Mesenchymal stem cell (in vitro differentiated cells and primary cell): Measurements from ENCODE around the gene NAB2.

Experiments used
- DNase-seq: peaks from one replicate; pipeline ENCODE4 v3.0.0-alpha.2; 2013
- H2AFZ ChIP-seq: one replicate; pipeline ENCODE4 v1.6.1; 2013; ENCODE audit warnings: low read depth, mild to moderate bottlenecking, control low read depth, inconsistent platforms, low read length, moderate library complexity
- H2AK5ac ChIP-seq: 2 replicates; pipeline ENCODE4 v1.6.1; 2013; ENCODE audit warnings: low read length, moderate library complexity, mild to moderate bottlenecking, inconsistent platforms; ENCODE audit not compliant: severe bottlenecking
- H2BK120ac ChIP-seq: one replicate; pipeline ENCODE4 v1.6.1; 2013; ENCODE audit warnings: low read depth, mild to moderate bottlenecking, inconsistent platforms, low read length, moderate library complexity
- H2BK12ac ChIP-seq, 2 experiments: one replicate each; pipeline ENCODE4 v1.6.1; 2013; ENCODE audit warnings: inconsistent platforms in 2 of 2, low read length in 2 of 2, mild to moderate bottlenecking in 2 of 2, moderate library complexity in 2 of 2, control low read depth in 1 of 2
- H2BK15ac ChIP-seq: one replicate; pipeline ENCODE4 v1.6.1; 2013; ENCODE audit warnings: mild to moderate bottlenecking, low read depth, inconsistent platforms; ENCODE audit not compliant: poor library complexity, severe bottlenecking
- H2BK5ac ChIP-seq: 2 replicates; pipeline ENCODE4 v1.6.1; 2013; ENCODE audit warnings: low read depth, mild to moderate bottlenecking, low read length, control low read depth, inconsistent platforms; ENCODE audit not compliant: poor library complexity, severe bottlenecking
- H3K14ac ChIP-seq, 2 experiments: one replicate each; pipeline ENCODE4 v1.6.1; 2013; ENCODE audit warnings: inconsistent platforms in 2 of 2, low read length in 2 of 2, control low read depth in 1 of 2, mild to moderate bottlenecking in 1 of 2, moderate library complexity in 1 of 2
- H3K18ac ChIP-seq, 2 experiments: one replicate each; pipeline ENCODE4 v1.6.1; 2013; ENCODE audit warnings: inconsistent platforms in 2 of 2, low read length in 2 of 2, control low read depth in 1 of 2, low read depth in 1 of 2, mild to moderate bottlenecking in 1 of 2
- H3K23ac ChIP-seq, 2 experiments: one replicate each; pipeline ENCODE4 v1.6.1; 2013; ENCODE audit warnings: inconsistent platforms in 2 of 2, low read length in 2 of 2, mild to moderate bottlenecking in 2 of 2, moderate library complexity in 2 of 2, control low read depth in 1 of 2
- H3K27ac ChIP-seq: 2 replicates; pipeline ENCODE4 v1.5.1; 2013; ENCODE audit warnings: mild to moderate bottlenecking, moderate library complexity, low read length, control low read depth, inconsistent platforms; ENCODE audit not compliant: poor library complexity, severe bottlenecking
- H3K27me3 ChIP-seq, 2 experiments: 2 replicates each; pipeline versions ENCODE4 v1.6.1 to v1.7.0; 2013; ENCODE audit warnings: low read length in 2 of 2, mild to moderate bottlenecking in 2 of 2, moderate library complexity in 2 of 2, control low read depth in 1 of 2, inconsistent platforms in 1 of 2; ENCODE audit not compliant: control insufficient read depth in 1 of 2, insufficient read depth in 1 of 2
- H3K36me3 ChIP-seq, 2 experiments: 2 replicates each; pipeline versions ENCODE4 v1.6.1 to v1.7.0; 2013; ENCODE audit warnings: low read length in 2 of 2, control low read depth in 1 of 2, inconsistent platforms in 1 of 2, low read depth in 1 of 2, mild to moderate bottlenecking in 1 of 2; ENCODE audit not compliant: insufficient read depth in 2 of 2, control insufficient read depth in 1 of 2
- H3K4ac ChIP-seq, 2 experiments: one replicate each; pipeline ENCODE4 v1.6.1; 2013; ENCODE audit warnings: inconsistent platforms in 2 of 2, low read length in 2 of 2, mild to moderate bottlenecking in 2 of 2, moderate library complexity in 2 of 2, control low read depth in 1 of 2, low read depth in 1 of 2
- H3K4me1 ChIP-seq: 2 replicates; pipeline ENCODE4 v1.6.1; 2013; ENCODE audit warnings: low read depth, low read length, control low read depth; ENCODE audit not compliant: control insufficient read depth, insufficient read depth
- H3K4me2 ChIP-seq: 2 replicates; pipeline ENCODE4 v1.6.1; 2013; ENCODE audit warnings: low read length, mild to moderate bottlenecking, inconsistent platforms; ENCODE audit not compliant: poor library complexity, severe bottlenecking
- H3K4me3 ChIP-seq, 2 experiments: 2 replicates each; pipeline versions ENCODE4 v1.5.1 to v1.7.0; 2013; ENCODE audit warnings: low read length in 2 of 2, mild to moderate bottlenecking in 2 of 2, control low read depth in 1 of 2, low read depth in 1 of 2; ENCODE audit not compliant: insufficient read depth in 1 of 2
- H3K79me1 ChIP-seq: replicated peaks from 2 replicates; pipeline ENCODE4 v1.6.1; 2013; ENCODE audit warnings: mild to moderate bottlenecking, control low read depth, low read length, inconsistent platforms; ENCODE audit not compliant: poor library complexity, severe bottlenecking
- H3K9ac ChIP-seq: 2 replicates; pipeline ENCODE4 v1.7.0; 2013; ENCODE audit warnings: mild to moderate bottlenecking, low read length, moderate library complexity
- H3K9me3 ChIP-seq: 2 replicates; pipeline ENCODE4 v1.7.0; 2013; ENCODE audit warnings: mild to moderate bottlenecking, low read length; ENCODE audit not compliant: control insufficient read depth
- H4K8ac ChIP-seq: one replicate; pipeline ENCODE4 v1.6.1; 2013; ENCODE audit warnings: inconsistent platforms, mild to moderate bottlenecking, low read length, moderate library complexity
- H4K91ac ChIP-seq: one replicate; pipeline ENCODE4 v1.6.1; 2013; ENCODE audit warnings: mild to moderate bottlenecking, low read length, inconsistent platforms
- WGBS: methylation state at CpG from one replicate; pipeline ENCODE4 v1.1.7; 2013; ENCODE audit warnings: mixed read lengths; 5-methylcytosine and 5-hydroxymethylcytosine counted together

Gene NAB2

GRCh38 chr12:57124261-57124877 is 35.5 kb downstream of the NAB2 start:
- H3K4ac ChIP-seq: no peak overlapping the region
- no peak overlapping the region for H3K23ac ChIP-seq
- H3K79me1 ChIP-seq: peaks cover 1% of the 10 kb centered on the region
- H3K14ac ChIP-seq: no peak overlapping the region
- H3K36me3 ChIP-seq: no peaks in the 10 kb centered on the region
- no peak overlapping the region for H3K27ac ChIP-seq
- H2BK15ac ChIP-seq: no peak overlapping the region
- H3K9ac ChIP-seq: no peak overlapping the region
- no peak overlapping the region for H2BK12ac ChIP-seq
- no peaks in the 10 kb centered on the region for H3K9me3 ChIP-seq
- no peak overlapping the region for H4K8ac ChIP-seq
- H2AFZ ChIP-seq: no peak overlapping the region
- peaks cover 4% of the 10 kb centered on the region for H3K4me1 ChIP-seq
- no peak overlapping the region for H2BK120ac ChIP-seq
- WGBS: 18% methylated on average over 10 of the region's 10 CpGs
- H2AK5ac ChIP-seq: no peak overlapping the region
- no peak overlapping the region for H4K91ac ChIP-seq
- peak; percentile 77 for DNase-seq
- no peaks in the 10 kb centered on the region for H3K27me3 ChIP-seq
- H3K18ac ChIP-seq: no peak overlapping the region
- no peak overlapping the region for H3K4me3 ChIP-seq
- no peak overlapping the region for H2BK5ac ChIP-seq
- H3K4me2 ChIP-seq: no peak overlapping the region

DNA sequence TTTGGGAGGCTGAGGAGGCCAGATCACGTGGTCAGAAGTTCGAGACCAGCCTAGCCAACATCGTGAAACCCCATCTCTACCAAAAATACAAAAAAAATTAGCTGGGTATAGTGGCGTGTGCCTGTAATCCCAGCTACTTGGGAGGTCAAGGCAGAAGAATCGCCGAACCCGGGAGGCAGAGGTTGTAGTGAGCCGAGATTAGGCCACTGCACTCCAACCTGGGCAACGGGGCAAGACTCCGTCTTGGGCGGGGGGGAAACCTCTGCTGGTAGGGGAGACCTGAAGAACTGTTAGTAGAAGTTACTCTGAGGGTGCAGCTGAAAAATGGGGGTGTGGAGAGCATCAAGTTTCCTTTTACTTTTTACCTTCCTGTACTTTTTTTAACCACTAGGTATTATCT is 37.1 kb downstream of the NAB2 start:
- no peak for DNase-seq
- Histone ChIP-seq H3K4me3 (no peak overlapping the region), H3K18ac (no peak overlapping the region), H3K36me3 (peaks cover 0 to 4% of the 10 kb centered on the region in 2 experiments), H3K4me1 (peaks cover 10% of the 10 kb centered on the region), H4K8ac (no peak overlapping the region), H3K27ac (no peak overlapping the region), H2BK120ac (no peak overlapping the region), H4K91ac (no peak overlapping the region), H3K79me1 (peaks cover 1% of the 10 kb centered on the region), H3K4me2 (no peak overlapping the region), H3K9me3 (no peaks in the 10 kb centered on the region), H2BK12ac (no peak overlapping the region), H2AFZ (no peak overlapping the region), H3K14ac (no peak overlapping the region), H2AK5ac (no peak overlapping the region), H2BK5ac (no peak overlapping the region), H3K23ac (no peak overlapping the region), H3K27me3 (no peaks in the 10 kb centered on the region), H2BK15ac (no peak overlapping the region), H3K4ac (no peak overlapping the region), H3K9ac (peak overlapping the region; percentile 92)
- 88% methylated on average over 8 of the region's 11 CpGs for WGBS

- H3K14ac ChIP-seq: no peak overlapping the region
Measured at GRCh38 chr12:57126561-57126960, 37.6 kb downstream of the NAB2 start.

DNA sequence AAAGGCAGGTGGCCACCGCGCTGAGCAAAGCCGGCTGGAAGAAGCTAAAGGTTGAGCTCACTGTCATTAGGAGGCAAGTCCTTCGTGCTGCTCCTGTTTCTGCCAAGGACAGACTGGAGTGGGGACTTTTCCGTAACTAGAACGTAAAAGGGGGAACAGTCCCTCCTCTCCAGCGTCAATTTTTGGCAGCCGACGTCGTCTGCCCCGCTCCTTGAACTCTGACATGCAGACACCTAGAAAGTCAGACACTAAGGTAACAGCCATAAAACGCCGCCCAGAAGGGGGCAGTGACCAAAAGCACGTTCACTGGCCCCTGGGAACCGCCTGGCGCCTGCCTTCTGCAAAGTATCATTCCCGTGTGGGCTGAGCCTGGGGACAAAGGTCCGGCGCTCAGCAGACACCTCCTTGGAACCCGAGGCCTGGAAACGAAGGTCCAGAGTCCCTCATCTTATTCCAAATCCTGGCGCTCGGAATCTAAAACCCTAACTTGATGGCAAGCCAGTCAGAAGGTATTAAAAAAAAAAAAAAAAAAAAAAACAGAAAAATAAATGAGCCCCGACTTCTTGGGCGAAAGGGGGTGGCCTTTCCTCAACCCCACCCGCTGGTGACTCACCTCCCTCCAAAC is 38.3 kb downstream of the NAB2 start:
- peaks cover under 1 to 15% of the 10 kb centered on the region in 2 experiments for H3K36me3 ChIP-seq
- H4K91ac ChIP-seq: no peak overlapping the region
- peak overlapping the region; percentile 92 for H3K9ac ChIP-seq
- peak overlapping the region; percentile 89 for H3K4me2 ChIP-seq
- peak overlapping the region; percentile 57 for H2BK15ac ChIP-seq
- peak overlapping the region; percentile 83 to 86 for H3K4me3 ChIP-seq
- no peak overlapping the region for H2AK5ac ChIP-seq
- no peak overlapping the region for H3K14ac ChIP-seq
- peaks cover 21% of the 10 kb centered on the region for H3K4me1 ChIP-seq
- H2AFZ ChIP-seq: no peak overlapping the region
- no peaks in the 10 kb centered on the region for H3K9me3 ChIP-seq
- 10% methylated on average over 24 of the region's 26 CpGs for WGBS
- DNase-seq: peak; percentile 60
- no peaks in the 10 kb centered on the region for H3K27me3 ChIP-seq
- H4K8ac ChIP-seq: no peak overlapping the region
- peak overlapping the region in 1 of 2 experiments; percentile 91 for H3K18ac ChIP-seq
- no peak overlapping the region for H2BK5ac ChIP-seq
- H3K23ac ChIP-seq: no peak overlapping the region
- H3K27ac ChIP-seq: no peak overlapping the region
- peaks cover 1% of the 10 kb centered on the region for H3K79me1 ChIP-seq
- no peak overlapping the region for H2BK120ac ChIP-seq
- peak overlapping the region in 1 of 2 experiments; percentile 3 for H2BK12ac ChIP-seq
- no peak overlapping the region for H3K4ac ChIP-seq

More at GRCh38 chr12:57126561-57126960, 37.6 kb downstream of the NAB2 start:
- peaks cover 0 to 9% of the 10 kb centered on the region in 2 experiments for H3K36me3 ChIP-seq
- no peaks in the 10 kb centered on the region for H3K9me3 ChIP-seq
- no peak overlapping the region for H2BK5ac ChIP-seq
- no peaks in the 10 kb centered on the region for H3K27me3 ChIP-seq
- H3K27ac ChIP-seq: no peak overlapping the region
- no peak overlapping the region for H2AFZ ChIP-seq
- no peak overlapping the region for H3K23ac ChIP-seq
- peak overlapping the region; percentile 92 for H3K9ac ChIP-seq
- no peak overlapping the region for H3K18ac ChIP-seq
- H3K4me3 ChIP-seq: peak overlapping the region in 1 of 2 experiments; percentile 83
- WGBS: 68% methylated on average over 7 of the region's 7 CpGs
- peaks cover 1% of the 10 kb centered on the region for H3K79me1 ChIP-seq
- no peak overlapping the region for H2BK120ac ChIP-seq
- H2AK5ac ChIP-seq: no peak overlapping the region
- H3K4ac ChIP-seq: no peak overlapping the region
- no peak overlapping the region for H3K4me2 ChIP-seq
- no peak for DNase-seq
- H3K4me1 ChIP-seq: peaks cover 14% of the 10 kb centered on the region
- no peak overlapping the region for H2BK12ac ChIP-seq
- no peak overlapping the region for H4K91ac ChIP-seq
- H4K8ac ChIP-seq: no peak overlapping the region
- H2BK15ac ChIP-seq: no peak overlapping the region
